A549 (cell line): ENCODE measurements around the gene PCNT.

Source experiments
- CBX2 ChIP-seq: fragments of 200-600 bp; sonication (generic); IDR thresholded peaks from 2 replicates; pipeline ENCODE4 v1.6.1; 2016; ENCODE audit warnings: low read depth, mild to moderate bottlenecking, borderline replicate concordance
- CEBPB ChIP-seq, 2 experiments: fragments of >200 bp in 1 of 2; sonication (Bioruptor Twin) in 1 of 2; formaldehyde crosslinking in 1 of 2; IDR thresholded peaks; 2 replicates each; pipeline ENCODE4 v1.6.1; 2012 to 2016
- CTCF ChIP-seq: fragments of >200 bp; sonication (Bioruptor Twin); formaldehyde crosslinking; IDR thresholded peaks from 3 replicates; pipeline ENCODE4 v1.5.1; 2016
- JUN ChIP-seq, 2 experiments: fragments of >200 bp; sonication (Bioruptor Twin); formaldehyde crosslinking; IDR thresholded peaks; 2 replicates in 1 of 2; 3 replicates in 1 of 2; pipeline ENCODE4 v1.6.1; 2016 to 2017
- MAX ChIP-seq: IDR thresholded peaks from 2 replicates; pipeline ENCODE4 v1.6.1; 2012
- MYC ChIP-seq: IDR thresholded peaks from 2 replicates; pipeline ENCODE4 v1.6.1; 2012; ENCODE audit warnings: mild to moderate bottlenecking, inconsistent platforms, low read length, improper control_type of control experiment, borderline replicate concordance
- NPAS2 ChIP-seq: fragments of 250-450 bp; sonication (Bioruptor Pico); IDR thresholded peaks from 2 replicates; pipeline ENCODE4 v1.8.0; 2022; ENCODE audit warnings: mild to moderate bottlenecking, moderate library complexity, borderline replicate concordance
- POLR2A ChIP-seq: IDR thresholded peaks from 2 replicates; pipeline ENCODE4 v1.6.1; 2012; ENCODE audit warnings: mild to moderate bottlenecking, low read length
- RFX5 ChIP-seq: fragments of 450-650 bp; IDR thresholded peaks from 2 replicates; pipeline ENCODE4 v1.7.1; 2014; ENCODE audit warnings: antibody characterized with exemption, mild to moderate bottlenecking, moderate library complexity
- SREBF2 ChIP-seq: fragments of 450-650 bp; IDR thresholded peaks from 2 replicates; pipeline ENCODE4 v1.6.1; 2014; ENCODE audit warnings: mild to moderate bottlenecking, moderate library complexity
- USF2 ChIP-seq: fragments of 450-650 bp; IDR thresholded peaks from 2 replicates; pipeline ENCODE4 v1.6.1; 2014; ENCODE audit warnings: antibody characterized with exemption
- ZFP36 ChIP-seq: fragments of 450-650 bp; IDR thresholded peaks from 2 replicates; pipeline ENCODE4 v1.6.1; 2014; ENCODE audit warnings: borderline replicate concordance; ENCODE audit not compliant: partially characterized antibody
- TF ChIP-seq, protein P1 (sequence below): fragments of 250-450 bp; sonication (Bioruptor Pico); IDR thresholded peaks from 2 replicates; pipeline ENCODE4 v1.5.0; 2020; ENCODE audit warnings: low read depth, mild to moderate bottlenecking, moderate library complexity
- TF ChIP-seq, protein P2 (sequence below): fragments of >200 bp; sonication (Bioruptor Twin); formaldehyde crosslinking; IDR thresholded peaks from 3 replicates; pipeline ENCODE4 v1.6.1; 2016

DNA sequence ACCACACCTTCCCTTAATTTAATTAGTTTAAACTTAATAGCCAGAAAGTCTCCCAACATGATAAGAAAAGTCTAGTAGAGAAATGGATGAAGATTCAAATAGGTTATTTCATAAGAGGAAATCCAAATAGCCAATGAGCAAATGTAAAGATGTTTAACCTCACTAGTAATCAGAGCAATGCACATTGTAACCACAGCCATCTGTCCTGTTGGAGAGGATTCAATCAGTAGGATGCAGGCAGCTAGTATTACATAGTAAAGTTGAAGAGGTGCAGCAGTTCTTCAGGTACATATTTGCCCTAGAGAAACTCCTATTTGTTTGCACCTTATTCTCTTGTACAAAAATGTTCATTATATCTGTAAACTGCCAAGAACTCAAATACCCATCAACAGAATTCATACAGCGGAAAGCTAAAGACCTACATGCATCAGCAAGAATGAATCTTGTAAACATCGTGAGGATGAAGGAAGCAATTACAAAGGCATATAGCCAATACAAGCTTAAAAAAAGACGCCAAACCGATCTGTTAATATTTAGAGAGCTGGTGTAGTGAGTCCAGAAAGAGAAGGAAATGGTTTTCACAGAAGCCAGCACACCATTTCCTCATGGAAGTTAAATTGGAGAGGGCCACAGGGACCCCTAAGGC, 162.6 kb downstream of the PCNT start:
- TF ChIP-seq POLR2A, result no peak
- no peak for TF ChIP-seq MYC
- no peak for TF ChIP-seq CEBPB (IDR thresholded peaks at IDR 0.05)
- TF ChIP-seq MAX, result no peak
- no peak for TF ChIP-seq CTCF
- TF ChIP-seq, protein P1, sequence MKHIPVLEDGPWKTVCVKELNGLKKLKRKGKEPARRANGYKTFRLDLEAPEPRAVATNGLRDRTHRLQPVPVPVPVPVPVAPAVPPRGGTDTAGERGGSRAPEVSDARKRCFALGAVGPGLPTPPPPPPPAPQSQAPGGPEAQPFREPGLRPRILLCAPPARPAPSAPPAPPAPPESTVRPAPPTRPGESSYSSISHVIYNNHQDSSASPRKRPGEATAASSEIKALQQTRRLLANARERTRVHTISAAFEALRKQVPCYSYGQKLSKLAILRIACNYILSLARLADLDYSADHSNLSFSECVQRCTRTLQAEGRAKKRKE, result no peak
- TF ChIP-seq ZFP36, result no peak
- no peak for TF ChIP-seq NPAS2 (CRISPR knock-in tag)
- TF ChIP-seq USF2, result no peak
- TF ChIP-seq CBX2, result no peak
- no peak for TF ChIP-seq SREBF2
- no peak for TF ChIP-seq RFX5
- TF ChIP-seq, protein P2, sequence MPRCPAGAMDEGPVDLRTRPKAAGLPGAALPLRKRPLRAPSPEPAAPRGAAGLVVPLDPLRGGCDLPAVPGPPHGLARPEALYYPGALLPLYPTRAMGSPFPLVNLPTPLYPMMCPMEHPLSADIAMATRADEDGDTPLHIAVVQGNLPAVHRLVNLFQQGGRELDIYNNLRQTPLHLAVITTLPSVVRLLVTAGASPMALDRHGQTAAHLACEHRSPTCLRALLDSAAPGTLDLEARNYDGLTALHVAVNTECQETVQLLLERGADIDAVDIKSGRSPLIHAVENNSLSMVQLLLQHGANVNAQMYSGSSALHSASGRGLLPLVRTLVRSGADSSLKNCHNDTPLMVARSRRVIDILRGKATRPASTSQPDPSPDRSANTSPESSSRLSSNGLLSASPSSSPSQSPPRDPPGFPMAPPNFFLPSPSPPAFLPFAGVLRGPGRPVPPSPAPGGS, result no peak
- TF ChIP-seq JUN (IDR thresholded peaks at IDR 0.05), result no peak
